Upper lobe of right lung (tissue), 1 donor: ENCODE data around the gene SLC39A6. TPM values are rescaled to one million over a fixed set of nuclear protein-coding genes. Genes with fewer than 3 reads are reported as not detected.

Experiments
- ATAC-seq: fragments of 200-7000 bp; cut with Tn5 transposase; one replicate; pipeline ENCODE4 v1.9.1; 2020; ENCODE audit warnings: mild to moderate bottlenecking, moderate library complexity
- DNase-seq: peaks from one replicate; pipeline ENCODE4 v3.0.0-alpha.2; 2020
- H3K27ac ChIP-seq: fragments of 200-600 bp; one replicate; pipeline ENCODE4 v1.8.0; 2022
- H3K27me3 ChIP-seq: fragments of 200-600 bp; one replicate; pipeline ENCODE4 v1.8.0; 2022; ENCODE audit warnings: mild to moderate bottlenecking
- H3K36me3 ChIP-seq: fragments of 200-600 bp; one replicate; pipeline ENCODE4 v1.8.0; 2022
- H3K4me1 ChIP-seq: fragments of 200-600 bp; one replicate; pipeline ENCODE4 v1.8.0; 2022
- H3K4me3 ChIP-seq: fragments of 200-600 bp; one replicate; pipeline ENCODE4 v1.8.0; 2022; ENCODE audit warnings: mild to moderate bottlenecking
- H3K9me3 ChIP-seq: fragments of 200-600 bp; one replicate; pipeline ENCODE4 v1.8.0; 2022
- CTCF ChIP-seq: fragments of 200-600 bp; IDR thresholded peaks from one replicate; pipeline ENCODE4 v1.8.0; 2022; ENCODE audit warnings: antibody characterized with exemption
- intact Hi-C: fragments of 100-400 bp; cut with DNase I; formaldehyde crosslinking; loops from one replicate; pipeline ENCODE4 v1.11.0; 2022
- total RNA-seq: library from RNA; stranded (reverse); fragmentation: NEBNext Ultra II Directional; extraction: Animal tissue kit (Norgen Biotek cat#: 25700); gene quantifications from one replicate; pipeline ENCODE4 v1.2.1, GENCODE V29; 2021
- donor health status: DM: no; HTN: yes; CAD: no; lungs with severe emphysema.

SLC39A6 gene
- total RNA-seq, 1 donor from 2014 or later = 24.3 TPM

GRCh38 chr18:36157441-36157840 is 28.3 kb upstream of the SLC39A6 start:
- Histone ChIP-seq H3K36me3 (peaks cover 97% of the 10 kb centered on the region), H3K27ac (no peak overlapping the region)

GRCh38 chr18:36155851-36156757 is 27.0 kb upstream of the SLC39A6 start:
- ATAC-seq = no peak
- Histone ChIP-seq H3K27me3 (no peaks in the 10 kb centered on the region), H3K9me3 (no peaks in the 10 kb centered on the region), H3K4me1 (no peaks in the 10 kb centered on the region), H3K4me3 (no peak overlapping the region), H3K27ac (no peak overlapping the region), H3K36me3 (peaks cover 95% of the 10 kb centered on the region)
- no peak for TF ChIP-seq CTCF
- no peak for DNase-seq
- intact Hi-C loops = no loop called here

More at GRCh38 chr18:36157441-36157840, 28.3 kb upstream of the SLC39A6 start:
- Histone ChIP-seq H3K4me3 (no peak overlapping the region), H3K27me3 (no peaks in the 10 kb centered on the region), H3K9me3 (no peaks in the 10 kb centered on the region), H3K4me1 (no peaks in the 10 kb centered on the region)
- TF ChIP-seq CTCF = no peak
- intact Hi-C loops = no loop called here
- no peak for ATAC-seq
- no peak for DNase-seq

- Histone ChIP-seq H3K36me3 (peaks cover 93% of the 10 kb centered on the region), H3K4me3 (no peak overlapping the region), H3K9me3 (no peaks in the 10 kb centered on the region), H3K4me1 (no peaks in the 10 kb centered on the region), H3K27ac (peak overlapping the region; percentile 45), H3K27me3 (no peaks in the 10 kb centered on the region)
- no peak for DNase-seq
- no peak for ATAC-seq
- intact Hi-C loops = no loop called here
- TF ChIP-seq CTCF = no peak
Measured at GRCh38 chr18:36153771-36154170, 24.6 kb upstream of the SLC39A6 start.

- TF ChIP-seq CTCF = no peak
- DNase-seq (no peak), ATAC-seq (no peak)
- Histone ChIP-seq H3K9me3 (no peaks in the 10 kb centered on the region), H3K4me1 (no peaks in the 10 kb centered on the region), H3K27ac (peak overlapping the region; percentile 45), H3K36me3 (peaks cover 93% of the 10 kb centered on the region), H3K4me3 (no peak overlapping the region), H3K27me3 (no peaks in the 10 kb centered on the region)
- intact Hi-C loops = no loop called here
Measured at GRCh38 chr18:36153203-36153602, 24.1 kb upstream of the SLC39A6 start.

GRCh38 chr18:36152781-36153180 is 23.6 kb upstream of the SLC39A6 start:
- no peak for ATAC-seq
- intact Hi-C loops = no loop called here

More at GRCh38 chr18:36152781-36153180, 23.6 kb upstream of the SLC39A6 start:
- H3K9me3 ChIP-seq = no peaks in the 10 kb centered on the region
- H3K36me3 ChIP-seq = peaks cover 95% of the 10 kb centered on the region
- no peak for TF ChIP-seq CTCF
- H3K4me1 ChIP-seq = no peaks in the 10 kb centered on the region
- DNase-seq = no peak
- peak overlapping the region; percentile 45 for H3K27ac ChIP-seq
- H3K4me3 ChIP-seq = no peak overlapping the region
- no peaks in the 10 kb centered on the region for H3K27me3 ChIP-seq
